Stimulated activated CD4-positive, alpha-beta T cell treated with anti-CD3 and anti-CD28 coated beads, TNF-alpha, amount 100 ng/mL, for 48 hours (primary cell): ENCODE measurements around the gene BIVM.

ENCODE experiments used
- DNase-seq, 3 donors: peaks; one replicate each; pipeline ENCODE4 v3.0.0-alpha.2; 2020; ENCODE audit warnings: low read depth in 3 of 3

Gene BIVM

GRCh38 chr13:102788683-102789082 lies 10.2 kb upstream of the BIVM start:
- no peak for DNase-seq

- no peak for DNase-seq
Observed at GRCh38 chr13:102792396-102792795, 6.5 kb upstream of the BIVM start.

GRCh38 chr13:102793611-102794355 lies 5.1 kb upstream of the BIVM start:
- no peak for DNase-seq

GRCh38 chr13:102799426-102800144 lies 666 bp downstream of the BIVM start:
- DNase-seq, result peak in 1 of 3 donors; percentile 11

GRCh38 chr13:102800145-102801041 lies 1.5 kb downstream of the BIVM start:
- peak; percentile 64 to 76 (median 72) for DNase-seq

- no peak for DNase-seq
Observed at GRCh38 chr13:102805680-102806079, 6.8 kb downstream of the BIVM start.

GRCh38 chr13:102807699-102808098 lies 8.8 kb downstream of the BIVM start:
- DNase-seq, result no peak

- DNase-seq, result no peak
Observed at GRCh38 chr13:102812611-102813287, 13.8 kb downstream of the BIVM start.

GRCh38 chr13:102814025-102814607 lies 15.2 kb downstream of the BIVM start:
- no peak for DNase-seq

GRCh38 chr13:102814793-102815192 lies 15.9 kb downstream of the BIVM start:
- DNase-seq, result no peak

GRCh38 chr13:102815788-102816187 lies 16.9 kb downstream of the BIVM start:
- DNase-seq, result no peak

- no peak for DNase-seq
Observed at GRCh38 chr13:102816708-102817107, 17.8 kb downstream of the BIVM start.

- DNase-seq, result no peak
Observed at GRCh38 chr13:102817241-102817640, 18.3 kb downstream of the BIVM start.

GRCh38 chr13:102817907-102818306 lies 19.0 kb downstream of the BIVM start:
- no peak for DNase-seq

GRCh38 chr13:102825400-102825799 lies 26.5 kb downstream of the BIVM start:
- DNase-seq, result no peak

- DNase-seq, result no peak
Observed at GRCh38 chr13:102825921-102826706, 27.2 kb downstream of the BIVM start.

GRCh38 chr13:102830646-102831045 lies 31.7 kb downstream of the BIVM start:
- no peak for DNase-seq

- DNase-seq, result no peak
Observed at GRCh38 chr13:102836471-102836870, 37.6 kb downstream of the BIVM start.

GRCh38 chr13:102838273-102838672 lies 39.4 kb downstream of the BIVM start:
- no peak for DNase-seq

- DNase-seq, result no peak
Observed at GRCh38 chr13:102838982-102839381, 40.1 kb downstream of the BIVM start.
